GM21786 (cell line): ENCODE results near the gene FCGBP.
"Not testable (repeated sequence)": the region's sequence is repeated elsewhere in the genome, so short reads cannot be mapped to it uniquely, and the experiment has no call there.

Experiments used
- ATAC-seq: cut with Tn5 transposase; IDR thresholded peaks from one replicate; pipeline ENCODE4 v1.9.1; 2021; ENCODE audit not compliant: unreplicated experiment

Gene FCGBP

GRCh38 chr19:39934584-39935363 is at the start of gene FCGBP:
Gene FCGBP (minus strand): TSS chr19:39934634.
- ATAC-seq: no peak

DNA sequence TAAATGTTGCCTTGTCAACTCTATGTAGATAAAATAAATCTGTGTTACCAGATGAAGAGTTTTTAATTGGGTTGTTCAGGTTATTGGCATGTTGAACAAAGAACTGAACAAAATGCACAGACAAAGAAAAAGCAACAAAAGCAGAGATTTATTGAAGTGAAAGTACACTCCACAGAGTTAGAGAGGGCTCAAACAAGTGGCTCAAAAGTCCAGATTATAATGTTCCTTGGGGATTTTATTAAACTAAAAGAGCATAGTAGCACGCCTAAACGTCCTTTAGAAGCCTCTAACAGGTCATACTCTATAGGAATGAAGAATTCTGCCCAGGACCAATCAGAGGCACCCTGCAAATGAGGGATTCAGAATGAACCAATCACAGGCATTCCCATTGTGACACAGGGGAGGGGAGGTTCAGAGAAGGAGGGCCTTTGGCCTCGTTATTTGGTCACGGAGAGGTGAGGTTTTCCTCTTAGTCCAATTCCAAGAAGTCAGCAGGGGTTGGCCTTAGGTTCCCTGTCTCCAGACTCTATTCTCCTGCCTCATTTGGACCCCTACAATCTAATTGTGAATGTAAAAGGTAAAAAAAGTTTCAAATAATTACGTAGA is 49.4 kb upstream of the FCGBP start:
- ATAC-seq: no peak

- ATAC-seq: no peak
Measured at GRCh38 chr19:39982883-39983282, 48.4 kb upstream of the FCGBP start.

DNA sequence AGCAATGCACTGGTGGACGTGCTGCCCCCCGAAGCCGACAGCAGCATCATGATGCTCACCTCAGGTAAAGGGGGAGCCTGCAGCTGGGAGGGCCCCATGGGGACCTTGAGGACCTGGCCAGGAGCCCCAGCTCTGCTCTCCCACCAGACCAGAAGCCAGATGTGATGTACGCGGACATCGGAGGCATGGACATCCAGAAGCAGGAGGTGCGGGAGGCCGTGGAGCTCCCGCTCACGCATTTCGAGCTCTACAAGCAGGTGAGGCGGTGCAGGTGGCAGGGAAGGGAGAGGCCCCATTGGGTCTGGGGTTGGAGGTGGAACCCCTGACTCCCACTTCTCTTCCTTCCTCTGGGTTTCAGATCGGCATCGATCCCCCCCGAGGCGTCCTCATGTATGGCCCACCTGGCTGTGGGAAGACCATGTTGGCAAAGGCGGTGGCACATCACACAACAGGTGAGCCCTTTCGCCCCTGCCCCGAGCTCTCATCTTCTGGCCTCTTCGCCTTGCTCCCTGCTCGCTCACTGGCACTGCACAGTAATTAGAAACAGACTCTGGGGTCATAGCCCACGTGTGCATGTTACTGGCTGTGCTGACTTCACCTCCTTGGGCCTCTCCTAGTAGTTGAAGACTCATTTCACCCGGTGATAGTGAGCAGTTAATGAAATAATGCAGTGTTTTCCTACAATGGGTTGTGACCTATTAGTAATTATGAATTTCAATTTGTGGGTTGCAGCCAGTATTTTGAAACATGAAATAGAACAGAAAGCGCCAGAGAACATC is 40.1 kb upstream of the FCGBP start:
- ATAC-seq: no peak

GRCh38 chr19:39971380-39972035 is 37.1 kb upstream of the FCGBP start:
- no peak for ATAC-seq

DNA sequence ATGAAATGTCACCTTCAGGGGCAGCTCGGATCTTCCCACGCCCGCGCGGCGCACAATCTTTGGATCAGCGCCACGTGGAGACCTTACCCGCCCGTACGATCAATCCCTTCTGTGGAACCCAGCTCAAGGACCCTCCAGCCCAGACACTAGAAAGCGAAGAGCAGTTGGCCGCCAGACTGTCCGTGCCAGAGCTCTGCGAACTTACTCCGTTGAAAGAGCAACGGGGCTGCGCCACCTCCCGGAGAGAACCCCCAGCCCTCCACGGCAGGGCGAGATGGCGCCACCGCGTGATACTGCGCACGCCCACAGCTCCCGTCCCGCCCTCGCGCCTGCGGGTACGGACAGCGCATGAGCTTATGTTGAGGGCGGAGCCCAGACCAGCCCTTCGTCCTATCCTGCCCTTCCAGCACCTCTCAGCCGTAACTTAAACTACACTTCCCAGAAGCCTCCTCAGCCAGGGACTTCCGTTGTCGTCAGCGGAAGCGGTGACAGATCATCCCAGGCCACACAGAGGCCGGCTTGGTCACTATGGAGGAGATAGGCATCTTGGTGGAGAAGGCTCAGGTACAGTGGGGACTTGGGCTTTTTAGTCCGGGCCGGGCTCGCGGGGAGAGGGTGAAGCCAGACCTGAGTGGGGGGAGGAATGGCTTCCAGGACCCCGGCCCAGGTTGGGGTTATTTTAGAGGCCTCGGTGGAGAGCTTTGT is 36.4 kb upstream of the FCGBP start, which contains the start of gene PSMC4:
Gene PSMC4 (plus strand): TSS at position 491 of the 705 bp plus-strand sequence. CDS start 38 bp downstream, at position 529.
- peak; percentile 97 for ATAC-seq

- no peak for ATAC-seq
Measured at GRCh38 chr19:39970425-39970674, 35.9 kb upstream of the FCGBP start.

- ATAC-seq: no peak
Measured at GRCh38 chr19:39969681-39970424, 35.4 kb upstream of the FCGBP start.

DNA sequence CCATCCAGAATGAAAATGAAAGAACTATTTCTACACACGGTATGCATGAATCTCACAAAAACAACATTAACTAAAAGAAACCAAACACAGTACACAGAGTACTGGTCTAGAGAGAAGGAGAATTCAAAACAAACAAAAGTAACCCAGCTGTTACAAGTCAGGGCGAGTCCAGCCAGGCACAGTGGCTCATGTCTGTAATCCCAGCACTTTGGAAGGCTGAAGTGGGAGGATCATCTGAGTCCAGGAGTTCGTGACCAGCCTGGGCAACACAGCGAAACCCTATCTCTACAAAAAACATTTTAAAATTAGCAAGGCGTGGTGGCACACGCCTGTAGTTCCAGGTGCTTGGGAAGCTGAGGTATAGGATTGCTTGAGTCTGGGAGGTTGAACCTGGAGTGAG is 34.8 kb upstream of the FCGBP start:
- ATAC-seq: no peak

DNA sequence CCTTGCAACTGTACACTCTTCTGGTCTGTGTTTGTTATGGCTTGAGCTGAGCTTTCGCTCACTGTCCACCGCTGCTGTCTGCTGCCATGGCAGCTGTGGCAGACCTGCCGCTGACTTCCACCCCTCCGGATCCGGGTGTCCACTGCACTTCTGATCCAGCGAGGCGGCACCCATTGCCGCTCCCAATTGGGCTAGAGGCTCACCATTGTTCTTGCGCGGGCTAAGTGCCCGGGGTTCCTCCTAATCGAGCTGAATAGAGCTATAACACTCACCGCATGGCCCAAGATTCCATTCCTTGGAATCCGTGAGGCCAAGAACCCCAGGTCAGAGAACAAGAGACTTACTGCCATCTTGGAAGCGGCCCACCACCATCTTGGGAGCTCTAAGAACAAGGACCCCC is 34.4 kb upstream of the FCGBP start:
- ATAC-seq: no peak

GRCh38 chr19:39967561-39967960 is 33.1 kb upstream of the FCGBP start:
- ATAC-seq: no peak

DNA sequence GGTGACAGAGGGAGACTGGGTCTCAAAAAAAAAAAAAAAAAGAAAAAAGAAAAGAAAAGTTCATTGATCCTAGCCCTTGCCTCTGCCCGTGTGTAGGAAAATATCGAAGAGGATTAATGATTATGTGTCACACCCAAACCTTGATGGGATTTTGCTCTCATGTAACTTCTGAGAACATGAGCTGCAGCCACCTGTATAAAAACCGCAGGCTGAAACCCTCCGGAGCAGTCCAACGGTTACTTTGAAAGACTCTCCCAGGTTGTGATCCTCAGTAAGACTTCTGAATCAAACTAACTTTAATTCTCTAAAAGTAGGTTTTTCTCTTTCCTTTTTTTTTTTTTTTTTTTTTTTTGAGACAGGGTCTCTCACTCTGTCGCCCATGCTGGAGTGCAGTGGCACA is 32.2 kb upstream of the FCGBP start:
- no peak for ATAC-seq

GRCh38 chr19:39963898-39964297 is 29.5 kb upstream of the FCGBP start:
- no peak for ATAC-seq

DNA sequence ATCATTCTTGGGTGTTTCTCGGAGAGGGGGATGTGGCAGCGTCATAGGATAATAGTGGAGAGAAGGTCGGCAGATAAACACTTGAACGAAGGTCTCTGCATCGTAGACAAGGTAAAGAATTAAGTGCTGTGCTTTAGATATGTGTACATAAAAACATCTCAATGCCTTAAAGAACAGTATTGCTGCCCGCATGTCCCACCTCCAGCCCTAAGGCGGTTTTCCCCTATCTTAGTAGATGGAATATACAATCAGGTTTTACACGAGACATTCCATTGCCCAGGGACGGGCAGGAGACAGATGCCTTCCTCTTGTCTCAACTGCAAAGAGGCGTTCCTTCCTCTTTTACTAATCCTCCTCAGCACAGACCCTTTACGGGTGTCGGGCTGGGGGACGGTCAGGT is 25.0 kb upstream of the FCGBP start:
- not testable (repeated sequence) for ATAC-seq

DNA sequence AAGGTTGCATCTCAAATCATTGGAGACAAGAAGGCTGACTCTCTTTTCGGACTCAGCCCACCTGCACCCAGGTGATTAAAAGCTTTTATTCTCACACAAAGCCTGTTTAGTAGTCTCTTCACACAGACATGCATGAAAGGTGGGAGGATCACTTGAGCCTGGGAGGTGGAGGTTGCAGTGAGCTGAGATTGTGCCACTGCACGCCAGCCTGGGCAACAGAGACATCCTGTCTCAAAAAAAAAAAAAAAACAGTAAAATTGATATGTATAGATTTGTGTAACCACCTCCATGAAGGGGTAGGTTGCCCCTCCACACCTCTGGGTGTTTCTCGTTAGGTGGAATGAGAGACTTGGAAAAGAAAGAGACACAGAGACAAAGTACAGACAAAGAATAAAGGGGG is 24.5 kb upstream of the FCGBP start:
- not testable (repeated sequence) for ATAC-seq

GRCh38 chr19:39957886-39958285 is 23.5 kb upstream of the FCGBP start:
- ATAC-seq: not testable (repeated sequence)

DNA sequence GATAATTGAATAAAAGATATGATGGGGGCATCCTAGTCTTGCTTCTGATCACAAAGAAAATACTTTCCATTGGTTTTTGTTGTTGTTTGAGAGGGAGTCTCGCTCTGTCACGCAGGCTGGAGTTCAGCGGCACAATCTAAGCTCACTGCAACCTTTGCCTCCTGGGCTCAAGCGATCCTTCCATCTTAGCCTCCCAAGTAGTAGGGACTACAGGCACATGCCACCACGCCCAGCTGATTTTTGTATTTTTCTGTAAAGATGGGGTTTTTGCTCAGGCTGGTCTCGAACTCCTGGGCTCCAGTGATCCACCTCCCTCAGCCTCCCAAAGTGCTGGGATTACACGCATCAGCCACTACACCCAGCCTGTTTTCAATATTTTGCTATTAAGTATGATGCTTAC is 19.5 kb upstream of the FCGBP start:
- no peak for ATAC-seq

DNA sequence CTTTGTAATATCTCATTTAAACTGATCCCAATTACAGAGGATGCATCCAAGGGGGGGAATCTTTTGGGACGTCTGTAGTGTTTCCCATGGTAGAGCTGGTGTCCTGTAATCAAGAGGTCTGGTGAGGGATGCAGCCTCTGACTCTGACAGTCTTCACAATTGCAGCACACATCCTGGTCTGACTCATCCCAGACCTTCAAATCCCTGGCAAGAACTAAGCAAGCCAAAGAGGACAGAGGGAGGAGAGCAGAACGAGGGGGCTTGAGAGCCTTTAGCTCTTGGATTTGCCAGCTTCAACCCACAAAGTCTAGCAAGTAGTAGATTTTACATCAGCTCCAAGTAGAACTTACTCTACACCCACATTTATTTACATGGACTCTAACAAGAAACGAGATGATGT is 17.3 kb upstream of the FCGBP start:
- no peak for ATAC-seq

DNA sequence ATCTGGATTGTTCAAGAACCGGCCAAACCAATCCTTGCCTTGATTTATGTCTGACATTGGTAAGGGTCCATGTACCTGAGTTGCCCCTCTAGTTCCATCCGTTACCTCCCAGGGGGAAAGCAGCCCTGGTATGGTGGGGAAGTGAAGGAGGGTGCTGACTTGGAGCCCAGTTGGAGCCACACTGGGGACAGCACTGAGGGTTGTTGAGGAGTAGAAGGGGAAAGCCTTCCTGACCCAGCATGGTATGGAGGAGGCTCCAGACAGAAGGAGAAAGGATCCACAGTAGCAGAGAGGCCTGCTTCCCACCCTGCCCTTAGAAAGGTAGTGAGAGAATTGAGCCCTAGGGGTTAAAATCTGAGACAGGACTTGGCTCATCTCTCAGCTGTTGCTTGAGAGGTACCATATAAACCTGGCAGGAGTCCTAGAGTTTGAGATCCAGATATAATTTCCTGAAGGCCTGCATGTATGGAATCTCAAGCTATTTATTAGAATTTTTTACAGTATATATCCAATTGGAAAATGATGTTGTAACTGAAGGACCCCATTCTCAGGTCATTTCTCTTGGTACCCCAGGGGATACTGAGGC is 16.7 kb upstream of the FCGBP start:
- no peak for ATAC-seq
